HEK293 (cell line): ENCODE data around the gene IGFL3.

Experiments
- AEBP2 ChIP-seq: fragments of 450-650 bp; formaldehyde crosslinking; IDR thresholded peaks from 2 replicates; pipeline ENCODE4 v1.5.1; 2016; ENCODE audit warnings: missing biosample characterization, missing genetic modification characterization, borderline replicate concordance
- ATF2 ChIP-seq: fragments of 450-650 bp; formaldehyde crosslinking; IDR thresholded peaks from 2 replicates; pipeline ENCODE4 v1.5.1; 2016; ENCODE audit warnings: missing biosample characterization, missing genetic modification characterization, low read depth
- HOXA7 ChIP-seq: sonication (generic); formaldehyde crosslinking; IDR thresholded peaks from 2 replicates; pipeline ENCODE4 v1.8.1; 2022; ENCODE audit warnings: missing genetic modification reagents, borderline replicate concordance
- PATZ1 ChIP-seq: fragments of 450-650 bp; formaldehyde crosslinking; IDR thresholded peaks from 2 replicates; pipeline ENCODE4 v1.5.1; 2016; ENCODE audit warnings: missing biosample characterization, missing genetic modification characterization
- SCRT2 ChIP-seq: fragments of 450-650 bp; formaldehyde crosslinking; IDR thresholded peaks from 2 replicates; pipeline ENCODE4 v1.5.1; 2016; ENCODE audit warnings: missing biosample characterization, missing genetic modification characterization
- SETDB1 ChIP-seq: IDR thresholded peaks from one replicate; pipeline ENCODE4 v1.6.1; 2017; ENCODE audit warnings: mild to moderate bottlenecking, low read length, moderate library complexity, mixed read lengths; ENCODE audit not compliant: insufficient read length
- SP2 ChIP-seq: fragments of 450-650 bp; formaldehyde crosslinking; IDR thresholded peaks from 2 replicates; pipeline ENCODE4 v1.5.1; 2016; ENCODE audit warnings: missing biosample characterization, missing genetic modification characterization
- TCF7L2 ChIP-seq: IDR thresholded peaks from 2 replicates; pipeline ENCODE4 v1.6.1; 2011; ENCODE audit warnings: low read depth, mild to moderate bottlenecking, inconsistent platforms, low read length, moderate library complexity, borderline replicate concordance
- ZBTB26 ChIP-seq: fragments of 450-650 bp; formaldehyde crosslinking; optimal IDR thresholded peaks from 2 replicates; pipeline ENCODE3; 2016; ENCODE audit warnings: missing biosample characterization, mild to moderate bottlenecking, missing genetic modification characterization
- ZBTB8A ChIP-seq: fragments of 450-650 bp; formaldehyde crosslinking; IDR thresholded peaks from 2 replicates; pipeline ENCODE4 v1.5.1; 2016; ENCODE audit warnings: missing biosample characterization, missing genetic modification characterization
- ZNF140 ChIP-seq: fragments of 450-650 bp; formaldehyde crosslinking; IDR thresholded peaks from 2 replicates; pipeline ENCODE4 v1.5.1; 2016; ENCODE audit warnings: missing biosample characterization, missing genetic modification characterization
- ZNF211 ChIP-seq: fragments of 450-650 bp; formaldehyde crosslinking; IDR thresholded peaks from 2 replicates; pipeline ENCODE4 v1.5.1; 2016; ENCODE audit warnings: low read depth, missing biosample characterization, missing genetic modification characterization
- ZNF223 ChIP-seq: fragments of 450-650 bp; formaldehyde crosslinking; IDR thresholded peaks from 2 replicates; pipeline ENCODE4 v1.5.1; 2016; ENCODE audit warnings: missing biosample characterization, missing genetic modification characterization
- ZNF311 ChIP-seq: fragments of 450-650 bp; formaldehyde crosslinking; IDR thresholded peaks from 2 replicates; pipeline ENCODE4 v1.5.1; 2017; ENCODE audit warnings: missing biosample characterization, missing genetic modification characterization, borderline replicate concordance
- ZNF350 ChIP-seq: fragments of 450-650 bp; formaldehyde crosslinking; IDR thresholded peaks from 2 replicates; pipeline ENCODE4 v1.5.0; 2017; ENCODE audit warnings: missing biosample characterization, mild to moderate bottlenecking, missing genetic modification characterization
- ZNF366 ChIP-seq: fragments of 450-650 bp; formaldehyde crosslinking; conservative IDR thresholded peaks from 2 replicates; pipeline ENCODE4 v1.5.1; 2016; ENCODE audit warnings: missing biosample characterization, missing genetic modification characterization
- ZNF521 ChIP-seq: fragments of 450-650 bp; formaldehyde crosslinking; IDR thresholded peaks from 2 replicates; pipeline ENCODE4 v1.5.1; 2017; ENCODE audit warnings: missing biosample characterization, mild to moderate bottlenecking, missing genetic modification characterization
- ZNF529 ChIP-seq: fragments of 450-650 bp; formaldehyde crosslinking; IDR thresholded peaks from 2 replicates; pipeline ENCODE4 v1.5.1; 2017; ENCODE audit warnings: missing genetic modification characterization, missing biosample characterization; ENCODE audit not compliant: insufficient replicate concordance
- ZNF530 ChIP-seq: fragments of 450-650 bp; formaldehyde crosslinking; IDR thresholded peaks from 2 replicates; pipeline ENCODE4 v1.5.1; 2016; ENCODE audit warnings: low read depth, missing biosample characterization, missing genetic modification characterization
- ZNF621 ChIP-seq: fragments of 450-650 bp; formaldehyde crosslinking; IDR thresholded peaks from 2 replicates; pipeline ENCODE4 v1.5.1; 2017; ENCODE audit warnings: missing biosample characterization, missing genetic modification characterization
- ZSCAN4 ChIP-seq: fragments of 450-650 bp; formaldehyde crosslinking; IDR thresholded peaks from 2 replicates; pipeline ENCODE4 v1.5.1; 2017; ENCODE audit warnings: missing biosample characterization, missing genetic modification characterization
- TF ChIP-seq, protein P1 (sequence below): fragments of 450-650 bp; formaldehyde crosslinking; IDR thresholded peaks from 2 replicates; pipeline ENCODE4 v1.5.1; 2016; ENCODE audit warnings: missing biosample characterization, missing genetic modification characterization
- TF ChIP-seq, protein P2 (sequence below): fragments of 450-650 bp; formaldehyde crosslinking; IDR thresholded peaks from 2 replicates; pipeline ENCODE4 v1.5.1; 2016; ENCODE audit warnings: missing biosample characterization, missing genetic modification characterization
- TF ChIP-seq, protein P3 (sequence below): fragments of 450-650 bp; formaldehyde crosslinking; IDR thresholded peaks from 2 replicates; pipeline ENCODE4 v1.5.1; 2016; ENCODE audit warnings: missing biosample characterization, missing genetic modification characterization, low read depth

IGFL3 gene

DNA sequence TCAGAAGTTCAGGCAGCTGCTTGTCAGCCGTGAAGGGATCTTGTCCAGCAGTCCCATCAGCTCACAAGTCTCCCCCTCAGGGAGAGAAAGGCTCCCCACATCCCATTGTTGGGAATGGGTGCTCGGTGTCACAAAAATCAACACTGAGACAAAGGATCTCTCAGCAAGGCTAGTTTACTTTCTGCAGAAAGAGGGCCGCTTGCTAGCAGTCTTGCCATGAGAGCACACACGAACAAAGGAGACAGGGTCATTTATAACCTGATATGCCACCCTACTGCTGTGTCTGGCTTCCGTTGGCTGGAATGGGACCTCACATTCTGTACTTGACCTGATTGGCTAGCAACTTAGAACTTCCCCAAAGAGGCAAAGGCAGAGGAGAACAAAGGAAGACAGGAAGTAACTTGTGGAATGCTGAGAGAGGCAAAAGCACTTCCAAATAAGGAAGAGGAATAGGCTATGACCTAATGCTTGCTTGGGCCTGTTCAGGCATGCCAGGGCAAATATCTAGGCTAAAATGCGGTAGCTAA lies 8.7 kb upstream of the IGFL3 start (continued):
- TF ChIP-seq PATZ1 (no peak), ZBTB26 (tag by site-specific recombination) (no peak), SETDB1 (peak; percentile 51), ZNF530 (tag by site-specific recombination) (no peak), ZNF529 (tag by site-specific recombination) (no peak), ZNF223 (no peak), TCF7L2 (no peak), ZNF140 (no peak), ZNF521 (tag by site-specific recombination) (no peak), ZNF311 (tag by site-specific recombination) (no peak), ZNF350 (tag by site-specific recombination) (peak; percentile 97), ZNF366 (peak; percentile 85), AEBP2 (no peak), ZBTB8A (tag by site-specific recombination) (no peak), ZNF211 (no peak), SP2 (tag by site-specific recombination) (peak; percentile 74), ZNF621 (tag by site-specific recombination) (no peak), ZSCAN4 (tag by site-specific recombination) (0 out of 2 replicates have a peak, but pooled peaks have one; percentile 8), HOXA7 (CRISPR knock-in tag) (no peak), ATF2 (tag by site-specific recombination) (peak; percentile 15; the same call in 1 of the 2 replicates), SCRT2 (peak; percentile 98)
- TF ChIP-seq, protein P1, sequence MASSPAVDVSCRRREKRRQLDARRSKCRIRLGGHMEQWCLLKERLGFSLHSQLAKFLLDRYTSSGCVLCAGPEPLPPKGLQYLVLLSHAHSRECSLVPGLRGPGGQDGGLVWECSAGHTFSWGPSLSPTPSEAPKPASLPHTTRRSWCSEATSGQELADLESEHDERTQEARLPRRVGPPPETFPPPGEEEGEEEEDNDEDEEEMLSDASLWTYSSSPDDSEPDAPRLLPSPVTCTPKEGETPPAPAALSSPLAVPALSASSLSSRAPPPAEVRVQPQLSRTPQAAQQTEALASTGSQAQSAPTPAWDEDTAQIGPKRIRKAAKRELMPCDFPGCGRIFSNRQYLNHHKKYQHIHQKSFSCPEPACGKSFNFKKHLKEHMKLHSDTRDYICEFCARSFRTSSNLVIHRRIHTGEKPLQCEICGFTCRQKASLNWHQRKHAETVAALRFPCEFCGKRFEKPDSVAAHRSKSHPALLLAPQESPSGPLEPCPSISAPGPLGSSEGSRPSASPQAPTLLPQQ (tag by site-specific recombination): no peak
- TF ChIP-seq, protein P2, sequence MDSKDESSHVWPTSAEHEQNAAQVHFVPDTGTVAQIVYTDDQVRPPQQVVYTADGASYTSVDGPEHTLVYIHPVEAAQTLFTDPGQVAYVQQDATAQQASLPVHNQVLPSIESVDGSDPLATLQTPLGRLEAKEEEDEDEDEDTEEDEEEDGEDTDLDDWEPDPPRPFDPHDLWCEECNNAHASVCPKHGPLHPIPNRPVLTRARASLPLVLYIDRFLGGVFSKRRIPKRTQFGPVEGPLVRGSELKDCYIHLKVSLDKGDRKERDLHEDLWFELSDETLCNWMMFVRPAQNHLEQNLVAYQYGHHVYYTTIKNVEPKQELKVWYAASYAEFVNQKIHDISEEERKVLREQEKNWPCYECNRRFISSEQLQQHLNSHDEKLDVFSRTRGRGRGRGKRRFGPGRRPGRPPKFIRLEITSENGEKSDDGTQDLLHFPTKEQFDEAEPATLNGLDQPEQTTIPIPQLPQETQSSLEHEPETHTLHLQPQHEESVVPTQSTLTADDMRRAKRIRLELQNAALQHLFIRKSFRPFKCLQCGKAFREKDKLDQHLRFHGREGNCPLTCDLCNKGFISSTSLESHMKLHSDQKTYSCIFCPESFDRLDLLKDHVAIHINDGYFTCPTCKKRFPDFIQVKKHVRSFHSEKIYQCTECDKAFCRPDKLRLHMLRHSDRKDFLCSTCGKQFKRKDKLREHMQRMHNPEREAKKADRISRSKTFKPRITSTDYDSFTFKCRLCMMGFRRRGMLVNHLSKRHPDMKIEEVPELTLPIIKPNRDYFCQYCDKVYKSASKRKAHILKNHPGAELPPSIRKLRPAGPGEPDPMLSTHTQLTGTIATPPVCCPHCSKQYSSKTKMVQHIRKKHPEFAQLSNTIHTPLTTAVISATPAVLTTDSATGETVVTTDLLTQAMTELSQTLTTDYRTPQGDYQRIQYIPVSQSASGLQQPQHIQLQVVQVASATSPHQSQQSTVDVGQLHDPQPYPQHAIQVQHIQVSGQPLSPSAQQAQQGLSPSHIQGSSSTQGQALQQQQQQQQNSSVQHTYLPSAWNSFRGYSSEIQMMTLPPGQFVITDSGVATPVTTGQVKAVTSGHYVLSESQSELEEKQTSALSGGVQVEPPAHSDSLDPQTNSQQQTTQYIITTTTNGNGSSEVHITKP (tag by site-specific recombination): peak; percentile 74
- TF ChIP-seq, protein P3, sequence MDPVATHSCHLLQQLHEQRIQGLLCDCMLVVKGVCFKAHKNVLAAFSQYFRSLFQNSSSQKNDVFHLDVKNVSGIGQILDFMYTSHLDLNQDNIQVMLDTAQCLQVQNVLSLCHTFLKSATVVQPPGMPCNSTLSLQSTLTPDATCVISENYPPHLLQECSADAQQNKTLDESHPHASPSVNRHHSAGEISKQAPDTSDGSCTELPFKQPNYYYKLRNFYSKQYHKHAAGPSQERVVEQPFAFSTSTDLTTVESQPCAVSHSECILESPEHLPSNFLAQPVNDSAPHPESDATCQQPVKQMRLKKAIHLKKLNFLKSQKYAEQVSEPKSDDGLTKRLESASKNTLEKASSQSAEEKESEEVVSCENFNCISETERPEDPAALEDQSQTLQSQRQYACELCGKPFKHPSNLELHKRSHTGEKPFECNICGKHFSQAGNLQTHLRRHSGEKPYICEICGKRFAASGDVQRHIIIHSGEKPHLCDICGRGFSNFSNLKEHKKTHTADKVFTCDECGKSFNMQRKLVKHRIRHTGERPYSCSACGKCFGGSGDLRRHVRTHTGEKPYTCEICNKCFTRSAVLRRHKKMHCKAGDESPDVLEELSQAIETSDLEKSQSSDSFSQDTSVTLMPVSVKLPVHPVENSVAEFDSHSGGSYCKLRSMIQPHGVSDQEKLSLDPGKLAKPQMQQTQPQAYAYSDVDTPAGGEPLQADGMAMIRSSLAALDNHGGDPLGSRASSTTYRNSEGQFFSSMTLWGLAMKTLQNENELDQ: no peak
